DND-41 (cell line): ENCODE results near the gene AFF3.

Experiments
- ATAC-seq: fragments of 200-7000 bp; cut with Tn5 transposase; 3 replicates; pipeline ENCODE4 v1.9.1; 2021; ENCODE audit warnings: low read depth; ENCODE audit not compliant: insufficient read depth
- DNase-seq: peaks from one replicate; pipeline ENCODE4 v3.0.0-alpha.2; 2020
- H2AFZ ChIP-seq: 2 replicates; pipeline ENCODE4 v1.6.0; 2012; ENCODE audit warnings: low read depth, low read length
- H3K27ac ChIP-seq: 2 replicates; pipeline ENCODE4 v1.5.1; 2012; ENCODE audit warnings: low read length, inconsistent platforms
- H3K27me3 ChIP-seq: fragments of 200-600 bp; sonication (generic); 2 replicates; pipeline ENCODE4 v1.6.0; 2012; ENCODE audit warnings: low read length, mild to moderate bottlenecking, inconsistent platforms; ENCODE audit not compliant: insufficient read depth, poor library complexity
- H3K36me3 ChIP-seq: 2 replicates; pipeline ENCODE4 v1.5.1; 2012; ENCODE audit warnings: low read length, inconsistent platforms; ENCODE audit not compliant: insufficient read depth
- H3K4me1 ChIP-seq: 2 replicates; pipeline ENCODE4 v1.5.1; 2012; ENCODE audit warnings: mild to moderate bottlenecking, low read length; ENCODE audit not compliant: insufficient read depth
- H3K4me2 ChIP-seq: 2 replicates; pipeline ENCODE4 v1.6.0; 2012; ENCODE audit warnings: mild to moderate bottlenecking, moderate library complexity, low read length, inconsistent platforms; ENCODE audit not compliant: insufficient read depth
- H3K4me3 ChIP-seq, 2 experiments: fragments of 200-600 bp in 1 of 2; shearing (Covaris generic) in 1 of 2; 2 replicates each; pipeline ENCODE4 v1.5.1; 2012 to 2016; ENCODE audit warnings: inconsistent platforms in 2 of 2, low read length in 2 of 2, mild to moderate bottlenecking in 2 of 2, low read depth in 1 of 2, moderate library complexity in 1 of 2
- H3K79me2 ChIP-seq: 2 replicates; pipeline ENCODE4 v1.6.0; 2012; ENCODE audit warnings: low read length, inconsistent platforms; ENCODE audit not compliant: insufficient read depth
- H3K9ac ChIP-seq: 2 replicates; pipeline ENCODE4 v1.6.0; 2012; ENCODE audit warnings: low read depth, mild to moderate bottlenecking, inconsistent platforms, low read length, moderate library complexity
- H3K9me3 ChIP-seq: 2 replicates; pipeline ENCODE4 v1.5.1; 2012; ENCODE audit warnings: low read length, moderate library complexity, mild to moderate bottlenecking, inconsistent platforms; ENCODE audit not compliant: insufficient read depth, severe bottlenecking
- H4K20me1 ChIP-seq: 2 replicates; pipeline ENCODE4 v1.6.0; 2012; ENCODE audit warnings: low read length; ENCODE audit not compliant: insufficient read depth
- CTCF ChIP-seq: IDR thresholded peaks from 2 replicates; pipeline ENCODE4 v1.5.1; 2012; ENCODE audit warnings: borderline replicate concordance, low read length, moderate library complexity, mild to moderate bottlenecking; ENCODE audit not compliant: poor library complexity, severe bottlenecking; ENCODE audit errors: extremely low read depth
- EZH2 ChIP-seq: IDR thresholded peaks from 3 replicates; pipeline ENCODE4 v1.6.1; 2012; ENCODE audit warnings: borderline replicate concordance, low read depth, mild to moderate bottlenecking, moderate library complexity, low read length, inconsistent platforms; ENCODE audit not compliant: severe bottlenecking

The AFF3 gene

GRCh38 chr2:99899882-99900281, 242.5 kb downstream of the AFF3 start:
- Histone ChIP-seq H3K9ac (no peak overlapping the region), H3K4me2 (no peak overlapping the region), H3K4me3 (no peak overlapping the region), H3K27ac (no peak overlapping the region), H3K4me1 (no peaks in the 10 kb centered on the region), H3K27me3 (no peaks in the 10 kb centered on the region), H3K9me3 (no peaks in the 10 kb centered on the region), H4K20me1 (0 out of 2 replicates have a peak, but pooled peaks cover 7% of the 10 kb centered on the region), H3K79me2 (no peaks in the 10 kb centered on the region), H2AFZ (no peak overlapping the region), H3K36me3 (peaks cover 3% of the 10 kb centered on the region)
- ATAC-seq = no peak
- no peak for DNase-seq
- no peak for TF ChIP-seq CTCF
- TF ChIP-seq EZH2 = no peak

DNA sequence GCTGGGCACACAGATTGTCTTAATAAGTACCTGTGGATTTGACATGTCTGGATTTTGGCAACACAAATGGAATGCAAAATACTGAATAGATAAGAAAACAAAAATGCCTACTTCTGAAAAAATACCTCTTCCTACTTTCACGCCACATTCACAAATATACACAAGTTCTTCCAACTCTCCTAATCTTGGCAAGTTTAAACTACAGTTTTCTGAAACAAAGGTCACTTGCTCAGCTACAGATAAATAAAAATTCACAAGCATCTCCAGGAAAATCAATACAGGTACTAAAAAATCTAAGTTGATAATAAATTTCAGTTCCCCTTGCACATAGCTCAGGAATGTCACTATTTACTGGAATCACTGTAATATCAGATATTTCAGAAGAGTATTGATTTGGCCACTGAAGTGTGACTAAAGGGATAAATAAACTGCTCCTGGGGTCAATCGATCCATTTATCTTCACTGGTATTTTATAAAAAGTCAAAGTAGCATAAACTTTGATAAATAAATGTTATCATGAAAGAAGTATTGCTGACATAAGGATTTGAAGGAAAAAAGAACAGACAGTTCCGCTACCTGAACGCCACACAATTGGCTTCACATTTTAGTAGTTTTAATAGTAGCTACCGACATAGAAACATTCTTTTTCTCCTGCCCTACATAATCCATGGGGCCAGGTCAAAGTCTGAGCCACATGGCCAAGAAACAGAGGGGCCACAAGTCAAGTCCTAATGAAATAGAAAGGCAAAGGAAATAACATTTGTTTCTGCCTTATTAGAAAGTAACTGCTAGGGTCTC, 243.1 kb downstream of the AFF3 start:
- no peak overlapping the region for H2AFZ ChIP-seq
- no peak overlapping the region for H3K9ac ChIP-seq
- no peaks in the 10 kb centered on the region for H3K9me3 ChIP-seq
- ATAC-seq = no peak
- no peaks in the 10 kb centered on the region for H3K4me1 ChIP-seq
- TF ChIP-seq EZH2 = no peak
- TF ChIP-seq CTCF = no peak
- H3K36me3 ChIP-seq = peaks cover 3% of the 10 kb centered on the region
- H4K20me1 ChIP-seq = 0 out of 2 replicates have a peak, but pooled peaks cover 5% of the 10 kb centered on the region
- H3K79me2 ChIP-seq = no peaks in the 10 kb centered on the region
- H3K27ac ChIP-seq = no peak overlapping the region
- no peaks in the 10 kb centered on the region for H3K27me3 ChIP-seq
- no peak overlapping the region for H3K4me2 ChIP-seq
- no peak overlapping the region for H3K4me3 ChIP-seq
- no peak for DNase-seq

DNA sequence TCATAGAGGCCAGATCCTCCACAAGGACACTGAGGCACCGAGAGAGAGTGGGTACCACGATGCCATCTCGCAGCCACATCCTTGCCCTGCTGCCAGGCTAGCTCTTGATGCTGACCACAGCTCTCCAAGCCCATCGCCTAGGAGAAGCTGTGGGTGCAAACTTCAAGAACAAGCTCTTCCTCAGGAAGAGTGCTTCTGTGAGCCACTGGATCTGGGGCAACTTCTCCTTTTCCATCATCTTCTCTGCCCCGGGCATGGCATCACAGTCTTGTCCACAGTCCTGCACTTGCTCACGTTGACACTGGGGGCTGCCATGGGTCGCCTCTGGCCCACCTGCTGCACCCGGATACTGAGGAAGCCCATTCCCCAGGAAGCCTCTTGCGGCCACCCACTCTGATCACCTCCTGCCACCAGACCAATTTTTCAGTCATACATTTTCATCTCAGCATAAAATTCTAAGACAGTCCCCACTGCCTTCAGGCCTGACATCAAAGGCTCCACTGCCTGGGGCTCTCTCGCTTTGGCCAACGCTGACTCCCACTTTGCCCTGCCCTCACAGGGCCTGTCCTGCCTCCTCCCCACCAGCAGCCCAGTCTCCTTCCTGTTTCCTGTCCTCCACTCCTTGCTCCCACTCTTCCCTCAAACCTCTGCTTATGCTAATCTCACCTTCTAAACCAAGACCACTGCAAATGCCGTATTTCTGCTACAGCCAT, 243.9 kb downstream of the AFF3 start:
- Histone ChIP-seq H3K4me2 (no peak overlapping the region), H3K36me3 (peaks cover 3% of the 10 kb centered on the region; the same call in 1 of the 2 replicates), H2AFZ (no peak overlapping the region), H3K27ac (no peak overlapping the region), H3K27me3 (no peaks in the 10 kb centered on the region), H3K4me1 (no peaks in the 10 kb centered on the region), H3K4me3 (no peak overlapping the region), H3K9me3 (no peaks in the 10 kb centered on the region), H4K20me1 (0 out of 2 replicates have a peak, but pooled peaks cover 5% of the 10 kb centered on the region), H3K79me2 (no peaks in the 10 kb centered on the region), H3K9ac (no peak overlapping the region)
- no peak for TF ChIP-seq EZH2
- TF ChIP-seq CTCF = no peak
- DNase-seq (no peak), ATAC-seq (no peak)
